Fibroblast of skin of left quadriceps (primary cell): ENCODE measurements around the gene FDCSP.
"Not testable (repeated sequence)": the region's sequence is repeated elsewhere in the genome, so short reads cannot be mapped to it uniquely, and the experiment has no call there.

ENCODE experiments used
- DNase-seq, 2 experiments: peaks; one replicate each; pipeline ENCODE4 v3.0.0-alpha.2; 2013; ENCODE audit warnings: low read depth in 2 of 2

Gene FDCSP

GRCh38 chr4:70225824-70226223, at the start of gene FDCSP:
Gene FDCSP, plus strand, starts transcription at chr4:70226124. Its CDS starts 5,071 bp downstream, at chr4:70231195.
- no peak for DNase-seq

- DNase-seq, result no peak
Measured at GRCh38 chr4:70177090-70177489, 48.8 kb upstream of the FDCSP start.

- DNase-seq, result no peak
Measured at GRCh38 chr4:70178075-70178660, 47.8 kb upstream of the FDCSP start.

- no peak for DNase-seq
Measured at GRCh38 chr4:70179811-70180210, 46.1 kb upstream of the FDCSP start.

GRCh38 chr4:70181864-70182263, 44.1 kb upstream of the FDCSP start:
- no peak for DNase-seq

- no peak for DNase-seq
Measured at GRCh38 chr4:70182517-70183167, 43.3 kb upstream of the FDCSP start.

GRCh38 chr4:70183168-70183939, 42.6 kb upstream of the FDCSP start:
- DNase-seq, result peak; percentile 4 to 12

- DNase-seq, result no peak
Measured at GRCh38 chr4:70183940-70184246, 42.0 kb upstream of the FDCSP start.

- no peak for DNase-seq
Measured at GRCh38 chr4:70187216-70187615, 38.7 kb upstream of the FDCSP start.

GRCh38 chr4:70190579-70190978, 35.3 kb upstream of the FDCSP start:
- DNase-seq, result no peak

GRCh38 chr4:70191647-70192046, 34.3 kb upstream of the FDCSP start:
- no peak for DNase-seq

GRCh38 chr4:70192895-70193294, 33.0 kb upstream of the FDCSP start:
- no peak for DNase-seq

- DNase-seq, result no peak
Measured at GRCh38 chr4:70195425-70195824, 30.5 kb upstream of the FDCSP start, which contains the start of gene ODAM. Gene ODAM, plus strand, starts transcription at chr4:70195725. Its CDS starts 819 bp downstream, at chr4:70196544.

GRCh38 chr4:70196857-70197256, 29.1 kb upstream of the FDCSP start:
- no peak for DNase-seq

GRCh38 chr4:70197842-70198241, 28.1 kb upstream of the FDCSP start:
- no peak for DNase-seq

- no peak for DNase-seq
Measured at GRCh38 chr4:70203601-70204000, 22.3 kb upstream of the FDCSP start.

- DNase-seq, result not testable (repeated sequence)
Measured at GRCh38 chr4:70212752-70213151, 13.2 kb upstream of the FDCSP start.

- not testable (repeated sequence) for DNase-seq
Measured at GRCh38 chr4:70216109-70216508, 9.8 kb upstream of the FDCSP start.

- not testable (repeated sequence) for DNase-seq
Measured at GRCh38 chr4:70216550-70216949, 9.4 kb upstream of the FDCSP start.

GRCh38 chr4:70221389-70221788, 4.5 kb upstream of the FDCSP start:
- DNase-seq, result not testable (repeated sequence)

- not testable (repeated sequence) for DNase-seq
Measured at GRCh38 chr4:70221818-70222217, 4.1 kb upstream of the FDCSP start.

GRCh38 chr4:70236125-70236524, 10.2 kb downstream of the FDCSP start:
- peak in 1 of 2 experiments; percentile 1 for DNase-seq
